GM12874 (cell line): ENCODE data around the gene FAM227B.

ENCODE experiments used
- CTCF ChIP-seq: IDR thresholded peaks from 2 replicates; pipeline ENCODE4 v1.5.1; 2011; ENCODE audit warnings: low read depth, mild to moderate bottlenecking, control low read depth, low read length, moderate library complexity; ENCODE audit not compliant: insufficient read depth

FAM227B gene

GRCh38 chr15:49439678-49440395 lies 180.8 kb downstream of the FAM227B start:
- TF ChIP-seq CTCF = no peak

GRCh38 chr15:49438962-49439631 lies 181.5 kb downstream of the FAM227B start:
- TF ChIP-seq CTCF = no peak

GRCh38 chr15:49436751-49437150 lies 183.9 kb downstream of the FAM227B start:
- no peak for TF ChIP-seq CTCF

- TF ChIP-seq CTCF = no peak
Measured at GRCh38 chr15:49435174-49435573, 185.4 kb downstream of the FAM227B start.

DNA sequence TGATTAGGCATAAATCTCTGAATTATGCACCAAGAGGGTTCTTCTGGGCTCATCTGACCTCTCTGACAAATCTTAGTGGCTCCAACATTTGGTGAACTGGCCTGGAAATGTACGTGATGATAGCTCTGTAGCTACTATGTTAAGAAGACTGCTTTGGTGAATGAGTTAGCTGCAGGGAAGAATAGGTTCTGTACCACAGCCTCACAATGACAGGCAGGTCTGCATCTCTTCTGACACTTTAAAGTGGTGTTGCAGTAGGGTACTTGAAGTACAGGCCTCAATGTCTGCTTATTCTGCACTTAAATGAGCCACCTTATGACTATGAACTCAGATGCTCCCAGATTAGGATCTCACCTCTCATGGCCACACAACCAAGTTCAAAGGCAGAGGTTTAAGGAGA lies 190.6 kb downstream of the FAM227B start:
- TF ChIP-seq CTCF = no peak

- TF ChIP-seq CTCF = no peak
Measured at GRCh38 chr15:49428409-49429095, 192.1 kb downstream of the FAM227B start.

- TF ChIP-seq CTCF = no peak
Measured at GRCh38 chr15:49427372-49427771, 193.2 kb downstream of the FAM227B start.
